DND-41 (cell line): ENCODE results near the gene ABCF2.

Experiments
- CTCF ChIP-seq: IDR thresholded peaks from 2 replicates; pipeline ENCODE4 v1.5.1; 2012; ENCODE audit warnings: borderline replicate concordance, low read length, moderate library complexity, mild to moderate bottlenecking; ENCODE audit not compliant: poor library complexity, severe bottlenecking; ENCODE audit errors: extremely low read depth
- EZH2 ChIP-seq: IDR thresholded peaks from 3 replicates; pipeline ENCODE4 v1.6.1; 2012; ENCODE audit warnings: borderline replicate concordance, low read depth, mild to moderate bottlenecking, moderate library complexity, low read length, inconsistent platforms; ENCODE audit not compliant: severe bottlenecking

GRCh38 chr7:151194188-151194587 lies 32.8 kb downstream of the ABCF2 start:
- TF ChIP-seq CTCF = no peak
- no peak for TF ChIP-seq EZH2
